Measurements from ENCODE around the gene SH3PXD2A.

The SH3PXD2A gene

DNA sequence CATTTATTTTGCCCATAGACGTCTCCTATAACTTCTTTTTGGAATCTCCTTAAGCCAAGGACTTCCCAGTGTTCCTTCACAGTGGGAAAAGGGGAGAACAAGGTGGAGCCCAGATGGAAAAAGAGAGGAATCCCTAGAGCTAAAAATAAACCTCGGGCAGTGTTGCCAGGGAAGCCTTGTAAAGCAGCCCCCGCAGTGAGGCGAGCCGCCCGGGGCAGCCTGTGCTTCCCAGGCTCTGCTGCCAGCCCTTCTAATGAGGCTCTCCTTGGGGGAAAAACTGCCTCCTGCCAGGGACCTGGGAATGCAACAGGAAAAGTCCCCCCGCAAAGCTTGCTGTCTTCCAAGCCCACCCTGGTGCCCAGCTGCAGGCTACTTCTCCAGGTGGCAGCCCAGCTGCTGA, 71.7 kb downstream of the SH3PXD2A start:
- TF ChIP-seq CTCF (IDR thresholded peaks at IDR 0.05): no peak

DNA sequence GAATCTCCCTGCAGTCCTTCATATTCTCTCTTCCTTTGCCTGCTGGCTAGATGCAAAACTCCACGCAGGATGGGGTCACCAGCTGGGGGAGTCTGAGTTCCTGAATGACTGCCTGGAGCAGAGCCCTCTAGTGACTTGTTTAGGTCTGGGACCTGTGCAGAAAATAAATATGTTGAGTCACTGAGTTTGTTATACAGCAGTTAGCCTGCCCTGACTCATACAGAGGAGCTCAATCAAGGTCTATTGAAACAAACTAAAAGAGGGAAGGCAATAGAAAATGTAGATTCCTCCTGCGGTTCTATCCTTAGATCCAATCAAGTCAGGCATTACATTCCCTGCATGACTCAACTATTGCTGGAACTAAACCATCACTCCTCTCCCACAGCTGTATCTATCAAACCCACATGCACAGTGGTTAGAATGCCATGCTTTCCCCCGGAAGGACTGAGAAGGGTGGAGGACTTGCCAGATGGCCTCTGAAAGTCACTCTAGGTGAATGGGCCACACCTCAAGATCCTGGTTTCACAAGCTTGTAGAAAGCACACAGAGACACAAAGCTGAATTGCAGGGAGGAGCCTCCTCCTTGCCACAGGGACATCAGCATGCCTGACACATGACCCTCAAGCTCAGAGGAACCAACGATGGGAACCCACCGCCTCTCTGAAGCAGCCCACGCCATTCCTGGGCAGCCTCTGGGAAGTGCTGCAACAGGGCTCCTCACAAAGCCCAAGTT, 73.9 kb downstream of the SH3PXD2A start:
- TF ChIP-seq CTCF (IDR thresholded peaks at IDR 0.05): no peak

DNA sequence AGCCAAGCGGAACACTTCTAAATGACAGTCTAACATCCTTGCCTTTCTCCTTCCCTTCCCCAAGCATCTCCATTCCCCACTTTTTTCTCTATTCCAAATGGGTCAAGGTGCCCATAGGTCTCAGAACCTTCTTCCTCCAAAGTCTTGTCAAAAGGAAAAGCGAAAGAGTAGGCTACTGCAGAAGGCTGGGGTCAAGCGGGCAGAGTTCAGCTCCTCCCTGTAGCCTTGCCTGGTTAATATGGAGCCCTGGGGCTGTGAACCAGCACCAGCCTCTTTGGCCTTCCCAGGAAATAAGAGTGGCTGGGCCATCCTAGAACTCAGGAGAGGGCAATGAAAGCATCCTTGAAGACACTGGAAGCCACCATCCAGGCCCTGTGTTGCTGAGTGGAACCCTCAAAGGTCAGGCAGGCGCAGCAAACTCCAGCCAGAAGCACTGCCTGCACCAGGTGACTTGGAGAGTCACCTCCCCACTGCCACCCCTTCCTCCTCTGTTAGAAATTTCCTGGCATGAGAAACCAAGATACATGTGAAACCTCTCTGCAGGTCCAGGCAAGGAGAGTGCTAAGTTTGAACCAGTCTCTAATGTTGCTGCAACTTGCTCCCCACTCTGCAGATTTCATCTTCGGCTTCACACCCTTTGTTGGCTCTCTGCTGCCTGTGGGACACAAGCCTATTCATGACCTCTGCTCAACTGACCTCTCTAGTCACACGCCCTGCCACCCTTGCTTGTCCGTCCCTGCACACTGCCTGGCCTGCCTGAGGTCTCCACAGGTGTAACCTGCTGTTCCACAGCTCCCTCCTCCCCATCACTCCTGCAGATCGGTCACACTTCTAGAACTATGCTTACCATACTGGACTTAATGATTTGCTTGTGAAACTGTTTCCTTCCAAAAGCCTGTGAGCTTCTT, 74.9 kb downstream of the SH3PXD2A start:
- TF ChIP-seq CTCF (IDR thresholded peaks at IDR 0.05): no peak

DNA sequence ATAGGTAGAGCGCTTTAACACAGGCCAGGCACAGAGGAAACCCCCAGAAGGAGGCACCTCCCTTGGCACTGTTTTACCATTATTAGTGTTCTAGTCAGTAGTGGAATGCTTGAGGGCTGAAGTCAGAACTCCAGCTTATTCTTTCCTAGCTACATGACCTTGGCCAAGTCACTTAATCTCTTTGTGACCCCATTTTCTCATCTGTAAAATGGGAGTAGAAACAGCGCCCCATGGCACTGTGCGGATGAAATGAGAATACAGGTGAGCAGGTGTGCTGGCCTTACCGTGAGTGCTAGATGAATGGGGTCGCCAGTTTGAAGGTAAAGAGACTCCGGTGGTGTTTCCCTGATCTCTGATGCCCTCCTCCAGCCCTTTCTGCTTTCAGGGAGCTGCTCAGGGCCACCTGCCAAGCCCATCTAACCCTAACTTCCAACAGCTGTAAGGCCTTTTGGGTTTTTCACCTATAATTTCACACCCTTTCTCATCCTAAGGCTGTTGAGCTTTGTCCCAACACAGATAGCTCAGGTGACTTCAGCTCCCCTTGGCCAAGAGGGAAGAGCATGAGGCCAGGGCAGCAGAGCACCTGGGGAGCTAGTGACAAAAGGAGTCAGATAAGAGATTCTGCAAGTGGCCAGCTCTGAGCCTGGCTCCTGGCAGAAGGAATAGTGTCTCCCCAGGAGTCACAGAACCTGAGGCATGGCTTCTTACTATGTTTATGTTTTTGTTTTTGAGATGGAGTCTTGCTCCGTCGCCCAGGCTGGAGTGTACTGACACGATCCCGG, 76.8 kb downstream of the SH3PXD2A start:
- TF ChIP-seq CTCF (IDR thresholded peaks at IDR 0.05): no peak

DNA sequence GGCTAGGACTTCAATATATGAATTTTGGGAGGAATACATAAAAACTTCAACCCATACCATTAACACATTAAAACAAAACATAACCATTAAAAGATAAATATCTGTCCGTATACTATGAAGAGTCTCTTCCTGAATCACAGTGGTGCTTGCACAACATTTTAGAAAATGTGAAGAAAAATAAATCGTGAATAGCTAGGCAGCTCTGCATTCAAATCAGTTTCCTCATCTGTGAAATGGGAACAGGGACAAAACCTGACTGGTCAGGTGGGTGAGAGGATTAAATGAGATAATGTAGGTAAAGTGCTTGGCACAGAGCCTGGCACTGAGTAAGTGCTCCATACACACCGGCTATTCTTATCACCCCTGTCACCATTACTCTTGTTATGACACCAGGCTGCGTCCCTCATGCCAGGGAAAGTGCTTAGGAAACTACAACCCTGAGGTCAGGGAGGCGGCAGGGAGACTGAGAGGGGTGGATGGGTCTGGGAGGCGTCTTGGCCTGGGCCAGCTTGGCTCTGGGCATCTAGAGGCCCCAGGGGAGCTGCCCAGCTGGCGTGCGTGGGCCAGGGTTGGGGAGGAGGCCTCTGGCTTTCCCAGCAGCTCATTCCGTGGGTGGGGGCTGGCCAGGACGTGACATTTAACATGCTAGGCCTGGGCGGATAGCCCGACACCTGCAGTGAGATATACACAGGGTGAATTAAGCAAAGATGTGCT, 78.3 kb downstream of the SH3PXD2A start:
- no peak for TF ChIP-seq CTCF (IDR thresholded peaks at IDR 0.05)

- no peak for TF ChIP-seq CTCF (IDR thresholded peaks at IDR 0.05)
Measured at GRCh38 chr10:103775776-103776175, 79.6 kb downstream of the SH3PXD2A start.
